OCI-LY1 (cell line): ENCODE data around the gene LTBP3.

Experiments
- EZH2 ChIP-seq: fragments of 200-600 bp; sonication (generic), shearing (Covaris generic); IDR thresholded peaks from 2 replicates; pipeline ENCODE4 v1.8.0; 2017; ENCODE audit warnings: borderline replicate concordance, mixed run types, mild to moderate bottlenecking, antibody characterized with exemption, low read length, moderate library complexity, mixed read lengths
- TF ChIP-seq, protein P1 (sequence below): fragments of 200-600 bp; sonication (generic), shearing (Covaris generic); IDR thresholded peaks from 2 replicates; pipeline ENCODE4 v1.5.1; 2017; ENCODE audit warnings: mild to moderate bottlenecking, antibody characterized with exemption, low read length, moderate library complexity, mixed read lengths

DNA sequence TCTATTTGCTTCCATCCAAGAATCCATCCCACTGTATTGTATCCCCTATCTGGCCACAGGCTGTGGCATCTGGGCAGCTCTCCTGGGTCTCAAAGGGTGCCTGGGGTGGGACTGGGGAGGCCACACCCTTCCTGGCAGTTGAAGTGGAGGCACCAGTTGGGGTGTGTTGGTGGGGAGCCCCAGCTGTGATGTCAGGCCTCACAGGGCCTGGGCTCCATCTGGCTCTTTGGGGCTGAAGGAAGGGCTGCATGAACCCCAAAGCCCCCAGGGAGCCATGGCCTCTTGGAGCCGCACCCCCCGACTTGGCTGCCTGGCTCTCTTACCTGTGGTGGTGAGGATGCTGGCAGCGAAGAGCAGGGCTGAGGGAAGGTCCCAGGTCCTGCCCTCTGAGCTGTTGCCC lies 37.0 kb upstream of the LTBP3 start:
- TF ChIP-seq, protein P1, sequence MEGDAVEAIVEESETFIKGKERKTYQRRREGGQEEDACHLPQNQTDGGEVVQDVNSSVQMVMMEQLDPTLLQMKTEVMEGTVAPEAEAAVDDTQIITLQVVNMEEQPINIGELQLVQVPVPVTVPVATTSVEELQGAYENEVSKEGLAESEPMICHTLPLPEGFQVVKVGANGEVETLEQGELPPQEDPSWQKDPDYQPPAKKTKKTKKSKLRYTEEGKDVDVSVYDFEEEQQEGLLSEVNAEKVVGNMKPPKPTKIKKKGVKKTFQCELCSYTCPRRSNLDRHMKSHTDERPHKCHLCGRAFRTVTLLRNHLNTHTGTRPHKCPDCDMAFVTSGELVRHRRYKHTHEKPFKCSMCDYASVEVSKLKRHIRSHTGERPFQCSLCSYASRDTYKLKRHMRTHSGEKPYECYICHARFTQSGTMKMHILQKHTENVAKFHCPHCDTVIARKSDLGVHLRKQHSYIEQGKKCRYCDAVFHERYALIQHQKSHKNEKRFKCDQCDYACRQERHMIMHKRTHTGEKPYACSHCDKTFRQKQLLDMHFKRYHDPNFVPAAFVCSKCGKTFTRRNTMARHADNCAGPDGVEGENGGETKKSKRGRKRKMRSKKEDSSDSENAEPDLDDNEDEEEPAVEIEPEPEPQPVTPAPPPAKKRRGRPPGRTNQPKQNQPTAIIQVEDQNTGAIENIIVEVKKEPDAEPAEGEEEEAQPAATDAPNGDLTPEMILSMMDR: no peak
- no peak for TF ChIP-seq EZH2
